ENCODE measurements around the gene CBY1.
A peak's percentile ranks its signal among the peaks of the same experiment; 100 is the strongest.

The CBY1 gene

GRCh38 chr22:38699143-38699542 is 42.7 kb downstream of the CBY1 start:
- no peak for DNase-seq

GRCh38 chr22:38699784-38700183 is 43.3 kb downstream of the CBY1 start:
- Histone ChIP-seq H3K36me3 (ENCODE audit: control insufficient read depth in 1 of 2, insufficient read depth in 2 of 2, low read length in 2 of 2) (no peaks in the 10 kb centered on the region), H3K4me3 (ENCODE audit: low read depth, low read length) (peak overlapping the region; percentile 65), H3K9me3 (ENCODE audit: insufficient read depth, low read depth, low read length) (no peaks in the 10 kb centered on the region), H2BK12ac (ENCODE audit: low read length) (no peak overlapping the region), H2BK120ac (ENCODE audit: insufficient read depth, low read length, poor library complexity) (peak overlapping the region; percentile 49), H2BK5ac (ENCODE audit: low read depth, low read length, poor library complexity) (no peak overlapping the region), H3K4me1 (ENCODE audit: control insufficient read depth in 1 of 2, insufficient read depth in 2 of 2, low read length in 2 of 2) (peaks cover 5 to 16% of the 10 kb centered on the region in 2 experiments), H3K9ac (ENCODE audit: low read length) (peak overlapping the region; percentile 72), H3K23ac (ENCODE audit: low read length) (no peak overlapping the region), H2AFZ (ENCODE audit: insufficient read depth, low read length, poor library complexity) (no peak overlapping the region), H3K14ac (ENCODE audit: low read length) (peak overlapping the region; percentile 53), H3K4ac (ENCODE audit: low read depth, low read length) (peak overlapping the region; percentile 95), H4K12ac (ENCODE audit: low read depth, low read length) (peak overlapping the region; percentile 18), H3K27me3 (ENCODE audit: insufficient read depth, low read length) (no peaks in the 10 kb centered on the region), H4K91ac (ENCODE audit: low read depth, low read length) (peak overlapping the region; percentile 59), H3K79me1 (ENCODE audit: low read length) (peaks cover 18% of the 10 kb centered on the region), H3K18ac (ENCODE audit: low read length) (no peak overlapping the region), H3K79me2 (ENCODE audit: control insufficient read depth, insufficient read depth, low read length, poor library complexity) (peaks cover 12% of the 10 kb centered on the region), H4K8ac (ENCODE audit: low read depth, low read length) (peak overlapping the region; percentile 77), H3K27ac (ENCODE audit: low read depth, low read length) (no peak overlapping the region), H3K4me2 (ENCODE audit: low read length) (peak overlapping the region; percentile 93), H2AK5ac (ENCODE audit: low read length) (peak overlapping the region; percentile 83)
- WGBS (ENCODE audit: extremely low coverage, insufficient coverage, insufficient read length) = no CpG with 5 or more reads among the region's 6 CpGs
- peak in 1 of 2 donors; percentile 25 for DNase-seq

More at GRCh38 chr22:38699143-38699542, 42.7 kb downstream of the CBY1 start:
- Histone ChIP-seq H3K79me1 (ENCODE audit: low read length) (peaks cover 18% of the 10 kb centered on the region), H4K8ac (ENCODE audit: low read depth, low read length) (no peak overlapping the region), H3K18ac (ENCODE audit: low read length) (no peak overlapping the region), H3K4me2 (ENCODE audit: low read length) (peak overlapping the region; percentile 93), H3K9ac (ENCODE audit: low read length) (no peak overlapping the region), H3K14ac (ENCODE audit: low read length) (no peak overlapping the region), H2BK5ac (ENCODE audit: low read depth, low read length, poor library complexity) (no peak overlapping the region), H3K4me3 (ENCODE audit: low read depth, low read length) (no peak overlapping the region), H2AFZ (ENCODE audit: insufficient read depth, low read length, poor library complexity) (no peak overlapping the region), H2AK5ac (ENCODE audit: low read length) (no peak overlapping the region), H3K4me1 (ENCODE audit: control insufficient read depth in 1 of 2, insufficient read depth in 2 of 2, low read length in 2 of 2) (peaks cover 5 to 16% of the 10 kb centered on the region in 2 experiments), H4K12ac (ENCODE audit: low read depth, low read length) (no peak overlapping the region), H3K4ac (ENCODE audit: low read depth, low read length) (no peak overlapping the region), H3K27me3 (ENCODE audit: insufficient read depth, low read length) (no peaks in the 10 kb centered on the region), H4K91ac (ENCODE audit: low read depth, low read length) (no peak overlapping the region), H3K23ac (ENCODE audit: low read length) (no peak overlapping the region), H3K9me3 (ENCODE audit: insufficient read depth, low read depth, low read length) (no peaks in the 10 kb centered on the region), H3K36me3 (ENCODE audit: control insufficient read depth in 1 of 2, insufficient read depth in 2 of 2, low read length in 2 of 2) (peaks cover 0 to 3% of the 10 kb centered on the region in 2 experiments), H2BK12ac (ENCODE audit: low read length) (no peak overlapping the region), H3K79me2 (ENCODE audit: control insufficient read depth, insufficient read depth, low read length, poor library complexity) (peaks cover 12% of the 10 kb centered on the region), H2BK120ac (ENCODE audit: insufficient read depth, low read length, poor library complexity) (no peak overlapping the region), H3K27ac (ENCODE audit: low read depth, low read length) (no peak overlapping the region)
- no CpG with 5 or more reads among the region's 5 CpGs for WGBS (ENCODE audit: extremely low coverage, insufficient coverage, insufficient read length)

- Histone ChIP-seq H3K4me1 (ENCODE audit: control insufficient read depth in 1 of 2, insufficient read depth in 2 of 2, low read length in 2 of 2) (peaks cover 5 to 16% of the 10 kb centered on the region in 2 experiments), H4K12ac (ENCODE audit: low read depth, low read length) (peak overlapping the region; percentile 87), H3K9ac (ENCODE audit: low read length) (peak overlapping the region; percentile 99), H3K27me3 (ENCODE audit: insufficient read depth, low read length) (no peaks in the 10 kb centered on the region), H3K23ac (ENCODE audit: low read length) (no peak overlapping the region), H2BK12ac (ENCODE audit: low read length) (peak overlapping the region; percentile 70), H4K8ac (ENCODE audit: low read depth, low read length) (peak overlapping the region; percentile 90), H3K4me3 (ENCODE audit: low read depth, low read length) (peak overlapping the region; percentile 97), H2AFZ (ENCODE audit: insufficient read depth, low read length, poor library complexity) (peak overlapping the region; percentile 94), H4K91ac (ENCODE audit: low read depth, low read length) (peak overlapping the region; percentile 96), H3K9me3 (ENCODE audit: insufficient read depth, low read depth, low read length) (no peaks in the 10 kb centered on the region), H2BK120ac (ENCODE audit: insufficient read depth, low read length, poor library complexity) (peak overlapping the region; percentile 95), H2AK5ac (ENCODE audit: low read length) (peak overlapping the region; percentile 98), H3K4me2 (ENCODE audit: low read length) (peak overlapping the region; percentile 93), H3K79me2 (ENCODE audit: control insufficient read depth, insufficient read depth, low read length, poor library complexity) (peaks cover 12% of the 10 kb centered on the region), H3K14ac (ENCODE audit: low read length) (peak overlapping the region; percentile 99), H3K4ac (ENCODE audit: low read depth, low read length) (peak overlapping the region; percentile 96), H3K18ac (ENCODE audit: low read length) (peak overlapping the region; percentile 98), H3K36me3 (ENCODE audit: control insufficient read depth in 1 of 2, insufficient read depth in 2 of 2, low read length in 2 of 2) (no peaks in the 10 kb centered on the region), H2BK5ac (ENCODE audit: low read depth, low read length, poor library complexity) (peak overlapping the region; percentile 93), H3K79me1 (ENCODE audit: low read length) (peaks cover 18% of the 10 kb centered on the region), H3K27ac (ENCODE audit: low read depth, low read length) (peak overlapping the region; percentile 88)
- no CpG with 5 or more reads among the region's 57 CpGs for WGBS (ENCODE audit: extremely low coverage, insufficient coverage, insufficient read length)
- DNase-seq = peak; percentile 68 to 80
These were observed 43.9 kb downstream of the CBY1 start for GRCh38 chr22:38700270-38700788.

GRCh38 chr22:38700789-38701628 is 44.6 kb downstream of the CBY1 start, which contains the start of gene JOSD1:
JOSD1 (minus strand) TSS chr22:38700943; CDS start chr22:38699987, 956 bp downstream.
- H3K14ac ChIP-seq (ENCODE audit: low read length) = peak within 1 kb of the TSS; percentile 99
- H3K27ac ChIP-seq (ENCODE audit: low read depth, low read length) = peak within 1 kb of the TSS; percentile 88
- H2AK5ac ChIP-seq (ENCODE audit: low read length) = peak within 1 kb of the TSS; percentile 98
- H3K9ac ChIP-seq (ENCODE audit: low read length) = peak within 1 kb of the TSS; percentile 99
- peak within 1 kb of the TSS; percentile 98 for H3K18ac ChIP-seq (ENCODE audit: low read length)
- no peaks in the 10 kb centered on the region for H3K9me3 ChIP-seq (ENCODE audit: insufficient read depth, low read depth, low read length)
- H3K27me3 ChIP-seq (ENCODE audit: insufficient read depth, low read length) = no peaks in the 10 kb centered on the region
- H2BK12ac ChIP-seq (ENCODE audit: low read length) = peak within 1 kb of the TSS; percentile 70
- peak within 1 kb of the TSS; percentile 93 for H3K4me2 ChIP-seq (ENCODE audit: low read length)
- no CpG with 5 or more reads among the region's 94 CpGs for WGBS (ENCODE audit: extremely low coverage, insufficient coverage, insufficient read length)
- peak within 1 kb of the TSS; percentile 97 for H3K4me3 ChIP-seq (ENCODE audit: low read depth, low read length)
- H3K36me3 ChIP-seq (ENCODE audit: control insufficient read depth in 1 of 2, insufficient read depth in 2 of 2, low read length in 2 of 2) = no peaks in the 10 kb centered on the region
- H2BK120ac ChIP-seq (ENCODE audit: insufficient read depth, low read length, poor library complexity) = peak within 1 kb of the TSS; percentile 95
- peak within 1 kb of the TSS; percentile 96 for H4K91ac ChIP-seq (ENCODE audit: low read depth, low read length)
- peak within 1 kb of the TSS; percentile 96 for H3K4ac ChIP-seq (ENCODE audit: low read depth, low read length)
- H2BK5ac ChIP-seq (ENCODE audit: low read depth, low read length, poor library complexity) = peak within 1 kb of the TSS; percentile 93
- peaks cover 20% of the 10 kb centered on the region for H3K79me1 ChIP-seq (ENCODE audit: low read length)
- DNase-seq = peak; percentile 93 to 99
- H3K4me1 ChIP-seq (ENCODE audit: control insufficient read depth in 1 of 2, insufficient read depth in 2 of 2, low read length in 2 of 2) = peaks cover 5 to 16% of the 10 kb centered on the region in 2 experiments
- H2AFZ ChIP-seq (ENCODE audit: insufficient read depth, low read length, poor library complexity) = peak within 1 kb of the TSS; percentile 94
- H3K79me2 ChIP-seq (ENCODE audit: control insufficient read depth, insufficient read depth, low read length, poor library complexity) = peaks cover 15% of the 10 kb centered on the region
- peak within 1 kb of the TSS; percentile 87 for H4K12ac ChIP-seq (ENCODE audit: low read depth, low read length)
- no peak within 1 kb of the TSS for H3K23ac ChIP-seq (ENCODE audit: low read length)
- peak within 1 kb of the TSS; percentile 90 for H4K8ac ChIP-seq (ENCODE audit: low read depth, low read length)

Measured in trophoblast cell (in vitro differentiated cells and primary cell).